ENCODE results near the gene SLC25A26.

GRCh38 chr3:66227051-66227450, 6.2 kb downstream of the SLC25A26 start:
- TF ChIP-seq ZNF678 (CRISPR knock-in tag; IDR thresholded peaks at IDR 0.05) (no peak), CTCF (CRISPR knock-in tag; IDR thresholded peaks at IDR 0.05) (no peak), ARID3A (IDR thresholded peaks at IDR 0.05; ENCODE audit: low read depth, low read length) (no peak), ZNF737 (CRISPR knock-in tag; IDR thresholded peaks at IDR 0.05; ENCODE audit: borderline replicate concordance) (no peak), HMG20A (CRISPR knock-in tag; IDR thresholded peaks at IDR 0.05; ENCODE audit: borderline replicate concordance) (no peak), REST (IDR thresholded peaks at IDR 0.05; ENCODE audit: borderline replicate concordance in 1 of 2, low read depth in 1 of 2, low read length in 2 of 2) (no peak), LRRFIP1 (CRISPR knock-in tag; conservative IDR thresholded peaks at IDR 0.05) (no peak), ZBTB40 (IDR thresholded peaks at IDR 0.05) (no peak), ZBTB40 (CRISPR knock-in tag; IDR thresholded peaks at IDR 0.05) (no peak), ZNF296 (CRISPR knock-in tag; conservative IDR thresholded peaks at IDR 0.05) (no peak), ZNF781 (CRISPR knock-in tag; IDR thresholded peaks at IDR 0.05; ENCODE audit: borderline replicate concordance, not compliant biosample characterization) (no peak), TAF15 (IDR thresholded peaks at IDR 0.05; ENCODE audit: low read depth, low read length, poor library complexity, severe bottlenecking) (no peak), FOXC1 (CRISPR knock-in tag; IDR thresholded peaks at IDR 0.05; ENCODE audit: borderline replicate concordance) (no peak)
